Fibroblast of upper back skin (primary cell): ENCODE data around the gene RLN3.

Experiments
- DNase-seq: peaks from one replicate; pipeline ENCODE4 v3.0.0-alpha.2; 2013

RLN3 gene

GRCh38 chr19:14056069-14056666, 28.2 kb downstream of the RLN3 start:
- no peak for DNase-seq

DNA sequence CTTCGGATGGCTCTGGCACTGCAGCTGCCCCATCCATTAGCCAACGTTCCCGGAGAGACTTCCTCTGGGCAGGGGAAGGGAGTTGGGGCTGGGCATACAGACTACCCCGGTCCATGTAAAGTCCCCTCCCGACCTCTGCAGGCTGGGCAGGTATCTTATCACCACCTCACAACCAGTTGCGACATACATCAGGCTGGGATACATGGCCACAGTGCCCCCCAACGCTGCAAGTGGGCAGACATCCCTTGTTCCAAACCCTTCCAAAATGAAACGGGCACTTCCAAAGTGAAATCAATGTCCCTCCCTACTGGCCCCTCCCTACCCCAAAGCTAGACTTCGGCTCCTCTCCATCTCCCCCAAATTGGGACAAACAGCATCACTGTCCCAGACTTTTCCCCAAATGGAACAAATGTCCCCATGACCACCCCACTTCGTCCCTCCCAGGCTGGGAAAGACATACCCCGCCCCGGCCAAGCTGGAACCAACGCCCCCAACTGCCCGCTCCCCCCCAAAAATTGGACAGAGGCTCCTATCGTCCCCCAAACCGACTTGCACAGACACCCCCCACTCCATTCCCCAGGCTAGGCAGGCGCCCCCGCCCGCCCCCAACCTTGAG, 28.9 kb downstream of the RLN3 start:
- no peak for DNase-seq

GRCh38 chr19:14058182-14059092, 30.5 kb downstream of the RLN3 start:
- DNase-seq = no peak

DNA sequence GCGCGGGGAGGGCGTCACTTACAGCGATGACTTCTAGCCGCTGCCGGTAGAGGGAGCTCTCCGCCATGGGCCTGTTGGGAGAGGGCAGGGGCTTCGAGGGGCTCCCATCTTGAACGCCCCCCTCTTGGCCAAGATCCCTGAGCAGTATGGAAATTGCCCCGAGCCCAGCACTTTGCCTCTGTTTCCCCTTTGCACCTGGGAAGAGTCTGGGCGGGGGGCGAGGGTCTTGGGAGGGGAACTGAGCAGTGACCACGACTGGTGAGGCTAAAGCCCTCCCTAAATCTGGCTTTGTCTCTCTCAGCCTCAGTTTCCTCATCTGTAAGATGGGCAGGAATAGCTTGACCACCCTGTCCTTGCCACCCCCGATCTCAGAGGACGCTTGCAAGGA, 31.1 kb downstream of the RLN3 start:
- no peak for DNase-seq

GRCh38 chr19:14059652-14060155, 31.8 kb downstream of the RLN3 start:
- DNase-seq = no peak

DNA sequence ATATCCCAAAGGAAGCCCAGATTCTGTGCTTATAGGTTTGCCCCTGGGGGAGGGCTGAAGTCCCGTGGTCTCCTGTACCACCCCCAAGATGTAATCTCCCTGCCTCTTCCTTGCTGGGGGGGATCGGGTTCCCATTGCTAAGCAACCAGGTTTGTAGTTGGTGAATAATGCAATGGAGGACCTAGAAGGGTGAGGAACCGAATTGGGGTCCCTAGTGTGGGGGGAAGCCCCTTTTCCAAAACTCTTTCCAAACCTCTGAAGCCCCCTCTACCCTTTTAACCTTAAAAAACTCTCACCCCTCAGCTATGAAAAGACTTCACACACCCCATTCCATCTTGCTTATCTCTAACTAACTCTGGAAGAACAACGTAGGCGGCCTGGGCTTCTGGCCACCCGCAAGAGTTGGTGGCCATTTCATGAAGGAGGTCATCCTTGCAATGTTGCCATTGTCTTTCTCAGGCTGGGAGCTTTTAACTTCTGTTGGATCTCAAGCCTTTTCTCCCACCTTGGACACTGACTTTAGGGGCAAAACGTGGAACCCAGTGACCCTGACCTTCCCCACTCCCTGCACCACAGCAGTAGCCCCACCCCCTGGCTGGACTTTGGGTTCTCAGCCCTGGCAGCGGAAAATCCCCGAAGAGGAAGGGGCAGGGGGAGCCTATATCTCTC, 33.3 kb downstream of the RLN3 start:
- DNase-seq = no peak

DNA sequence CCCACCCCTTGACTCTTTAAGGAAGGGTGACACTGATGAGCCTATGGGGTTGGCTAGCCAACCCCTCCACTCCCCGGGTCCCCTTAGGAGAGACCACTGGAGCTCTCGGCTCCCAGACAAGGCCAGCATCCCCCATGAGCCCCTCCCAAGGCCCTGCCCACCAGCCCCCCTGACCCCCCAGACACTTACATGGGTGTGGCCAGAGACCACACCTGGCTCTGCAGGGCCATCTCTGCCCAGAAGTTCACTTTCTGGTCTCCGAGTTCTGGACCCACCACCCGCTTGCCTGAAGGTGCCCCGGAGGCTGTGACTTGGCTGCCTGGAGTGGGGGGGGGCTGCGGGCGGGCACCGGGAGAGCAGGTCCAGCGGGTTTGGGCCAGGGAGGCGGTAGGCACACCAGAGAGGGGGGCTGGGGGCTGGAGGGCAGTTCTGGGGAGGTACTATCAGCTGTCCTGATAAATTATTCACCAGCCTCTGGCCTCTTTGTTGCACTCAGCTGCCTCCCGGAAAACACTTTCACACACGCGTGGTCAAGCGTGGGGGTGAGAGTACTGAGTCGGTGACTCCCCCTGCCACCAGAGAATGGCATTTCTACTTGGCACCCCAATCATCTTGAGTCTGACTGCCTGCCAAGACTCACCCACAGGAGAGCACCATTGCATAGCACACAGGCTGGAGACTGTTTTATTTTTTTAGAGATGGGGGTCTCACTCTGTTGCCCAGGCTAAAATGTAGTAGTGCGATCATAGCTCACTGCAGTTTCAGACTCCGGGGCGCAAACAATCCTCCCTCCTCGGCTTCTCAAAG, 34.0 kb downstream of the RLN3 start, which contains the start of gene PALM3:
Gene PALM3 (minus strand): TSS at position 326 of the 807 bp plus-strand sequence. CDS start 96 bp downstream, at position 230.
- no peak for DNase-seq

DNA sequence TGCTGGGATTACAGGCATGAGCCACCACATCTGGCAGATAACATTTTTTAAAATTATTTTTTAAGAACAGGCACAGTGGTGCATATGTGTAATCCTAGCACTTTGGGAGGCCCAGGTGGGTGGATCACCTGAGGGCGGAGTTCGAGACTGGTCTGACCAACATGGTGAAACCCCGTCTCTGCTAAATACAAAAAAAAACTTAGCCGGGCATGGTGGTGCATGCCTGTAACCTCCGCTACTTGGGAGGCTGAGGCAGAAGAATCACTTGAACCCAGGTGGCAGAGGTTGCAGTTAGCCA, 34.6 kb downstream of the RLN3 start:
- DNase-seq = no peak

GRCh38 chr19:14063105-14063504, 35.2 kb downstream of the RLN3 start:
- DNase-seq = no peak

DNA sequence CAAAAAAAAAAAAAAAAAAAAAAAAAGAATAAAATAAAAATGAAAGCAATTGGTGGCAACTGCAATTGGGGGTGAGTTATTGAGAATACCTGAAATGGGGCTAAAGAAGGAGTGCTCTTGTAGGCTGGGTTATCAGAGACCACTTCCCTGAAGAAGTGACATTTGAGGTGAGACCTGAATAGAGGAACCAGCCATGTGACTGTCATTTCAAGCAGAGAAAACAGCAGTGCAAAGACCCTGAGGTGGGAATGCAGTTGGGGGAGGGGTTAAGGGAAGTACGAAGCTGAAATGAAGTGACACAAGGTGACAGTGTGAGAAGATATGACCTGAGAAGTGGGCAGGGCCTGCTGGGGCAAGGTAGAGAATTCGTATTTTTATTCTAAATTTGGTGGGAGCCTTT, 38.2 kb downstream of the RLN3 start:
- DNase-seq = no peak

DNA sequence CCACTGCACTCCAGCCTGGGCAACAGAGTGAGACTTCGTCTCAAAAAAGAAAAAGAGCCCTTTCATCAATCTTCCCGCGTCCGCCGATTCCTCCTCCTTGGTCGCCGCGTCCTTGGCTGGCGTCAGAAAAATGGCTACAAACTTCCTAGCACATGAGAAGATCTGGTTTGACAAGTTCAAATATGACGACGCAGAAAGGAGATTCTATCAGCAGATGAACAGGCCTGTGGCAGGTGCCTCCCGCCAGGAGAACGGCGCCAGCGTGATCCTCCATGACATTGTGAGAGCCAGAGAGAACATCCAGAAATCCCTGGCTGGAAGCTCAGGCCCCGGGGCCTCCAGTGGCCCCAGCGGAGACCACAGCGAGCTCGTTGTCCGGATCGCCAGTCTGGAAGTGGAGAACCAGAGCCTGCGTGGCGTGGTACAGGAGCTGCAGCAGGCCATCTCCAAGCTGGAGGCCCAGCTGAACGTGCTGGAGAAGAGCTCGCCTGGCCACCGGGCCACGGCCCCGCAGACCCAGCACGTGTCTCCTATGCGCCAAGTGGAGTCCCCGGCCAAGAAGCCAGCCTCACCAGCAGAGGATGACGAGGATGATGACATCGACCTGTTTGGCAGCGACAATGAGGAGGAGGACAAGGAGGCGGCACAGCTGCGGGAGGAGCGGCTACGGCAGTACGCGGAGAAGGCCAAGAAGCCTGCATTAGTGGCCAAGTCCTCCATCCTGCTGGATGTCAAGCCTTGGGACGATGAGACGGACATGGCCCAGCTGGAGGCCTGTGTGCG, 42.5 kb downstream of the RLN3 start:
- DNase-seq = no peak

DNA sequence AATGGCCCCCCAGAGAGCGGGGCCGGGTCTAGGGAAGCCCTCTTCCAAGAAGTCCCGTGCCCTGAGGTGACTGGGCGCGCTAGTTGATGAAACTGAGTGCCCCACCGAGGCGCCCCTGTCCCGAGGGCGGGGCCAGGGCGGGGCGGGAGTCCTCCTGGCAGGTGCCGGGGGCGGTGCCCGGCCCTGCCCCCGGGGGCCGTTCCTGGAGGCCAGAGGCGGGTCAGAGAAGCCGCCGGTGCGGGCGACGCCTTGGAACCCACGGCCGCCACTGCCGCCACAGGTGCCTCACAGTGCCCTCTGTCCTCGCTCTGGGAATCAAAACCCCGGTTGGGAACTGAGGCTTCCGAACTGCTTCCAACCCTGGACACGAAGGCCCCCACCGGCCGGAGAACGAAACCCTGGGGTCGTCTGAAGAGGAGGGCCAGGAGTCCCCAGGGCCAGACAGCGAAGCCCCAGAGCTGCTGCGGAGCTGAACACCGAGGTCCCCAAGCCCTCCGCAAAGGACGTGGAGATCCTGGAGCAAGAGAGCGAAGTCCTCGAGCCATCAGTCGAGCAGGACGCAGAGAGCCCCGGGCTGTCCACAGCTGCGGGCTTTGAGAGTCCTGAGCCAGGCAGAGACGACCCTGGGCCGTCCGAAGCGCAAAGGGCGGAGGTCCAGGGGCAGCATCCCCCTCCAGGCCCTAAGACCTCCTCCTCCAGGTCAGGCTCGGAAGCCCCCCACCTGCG, 44.8 kb downstream of the RLN3 start, which contains the start of gene MISP3:
Gene MISP3 (plus strand): TSS at position 252 of the 726 bp plus-strand sequence. CDS start 524 bp downstream, outside the sequence.
- no peak for DNase-seq

GRCh38 chr19:14073261-14073924, 45.4 kb downstream of the RLN3 start:
- peak; percentile 58 for DNase-seq

- DNase-seq = no peak
These were observed 46.2 kb downstream of the RLN3 start for GRCh38 chr19:14073925-14074838.

DNA sequence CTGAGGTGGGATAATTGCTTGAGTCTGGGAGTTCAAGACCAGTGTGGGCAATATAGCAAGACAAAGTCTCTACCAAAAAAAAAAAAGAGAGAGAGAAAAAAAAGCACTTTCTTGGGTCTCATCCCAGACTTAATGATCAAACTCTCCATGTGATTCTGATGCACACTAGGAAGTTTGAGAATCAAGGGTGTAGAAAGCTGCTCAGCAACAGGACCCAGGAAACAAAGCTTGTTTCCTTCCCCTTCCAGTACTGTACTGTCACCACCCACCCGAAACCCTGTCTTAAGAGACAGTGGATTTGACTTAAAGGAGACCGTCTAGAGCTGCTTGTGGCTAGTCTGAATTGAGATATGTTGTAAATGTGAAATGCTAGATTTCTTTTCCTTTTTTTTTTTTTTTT, 50.5 kb downstream of the RLN3 start:
- no peak for DNase-seq
